Fibroblast of the aortic adventitia (primary cell): Measurements from ENCODE around the gene MYH7. TPM values are rescaled to one million over a fixed set of nuclear protein-coding genes. Genes with fewer than 3 reads are reported as not detected.
"Not testable (repeated sequence)": the region's sequence is repeated elsewhere in the genome, so short reads cannot be mapped to it uniquely, and the experiment has no call there.

Experiments used
- DNase-seq: peaks from one replicate; pipeline ENCODE4 v3.0.0-alpha.2; 2010; ENCODE audit warnings: low read depth
- H3K4me3 ChIP-seq: 2 replicates; pipeline ENCODE4 v1.5.1; 2011; ENCODE audit warnings: low read depth, mild to moderate bottlenecking, control low read depth, low read length, moderate library complexity
- CTCF ChIP-seq: IDR thresholded peaks from 2 replicates; pipeline ENCODE4 v1.5.1; 2011; ENCODE audit warnings: mild to moderate bottlenecking, low read length, control low read depth, inconsistent platforms; ENCODE audit not compliant: insufficient read depth
- total RNA-seq: library from RNA; depleted of rRNA; stranded (reverse); fragments of >200 nt; gene quantifications from 2 replicates; pipeline ENCODE4 v1.2.3, GENCODE V29; 2012; ENCODE audit warnings: low replicate concordance

MYH7 gene
- total RNA-seq, 1 donor: not detected

- no peak for TF ChIP-seq CTCF
- no peak overlapping the region for H3K4me3 ChIP-seq
- no peak for DNase-seq
These were observed 39.3 kb downstream of the MYH7 start for GRCh38 chr14:23396126-23396525.

DNA sequence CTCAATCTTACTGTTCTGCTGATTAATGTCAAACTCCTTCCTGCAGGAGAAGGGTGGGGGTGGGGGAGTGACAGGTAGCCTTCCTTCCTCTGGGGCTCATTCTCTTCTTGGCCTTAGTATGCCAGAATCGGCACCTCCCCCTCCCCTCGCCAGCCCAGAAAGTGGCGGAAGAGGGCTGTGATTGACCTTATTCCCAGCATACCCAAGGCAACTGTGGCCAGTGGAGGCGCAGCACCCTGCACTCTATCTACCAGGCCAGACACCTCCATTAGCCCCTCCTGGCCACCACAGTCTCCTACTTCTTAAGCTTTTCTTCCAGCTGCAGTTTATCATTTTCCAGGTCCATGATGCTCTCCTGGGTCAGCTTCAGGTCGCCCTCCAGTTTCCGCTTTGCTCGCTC lies 42.8 kb downstream of the MYH7 start:
- no peak overlapping the region for H3K4me3 ChIP-seq
- TF ChIP-seq CTCF: no peak
- no peak for DNase-seq

DNA sequence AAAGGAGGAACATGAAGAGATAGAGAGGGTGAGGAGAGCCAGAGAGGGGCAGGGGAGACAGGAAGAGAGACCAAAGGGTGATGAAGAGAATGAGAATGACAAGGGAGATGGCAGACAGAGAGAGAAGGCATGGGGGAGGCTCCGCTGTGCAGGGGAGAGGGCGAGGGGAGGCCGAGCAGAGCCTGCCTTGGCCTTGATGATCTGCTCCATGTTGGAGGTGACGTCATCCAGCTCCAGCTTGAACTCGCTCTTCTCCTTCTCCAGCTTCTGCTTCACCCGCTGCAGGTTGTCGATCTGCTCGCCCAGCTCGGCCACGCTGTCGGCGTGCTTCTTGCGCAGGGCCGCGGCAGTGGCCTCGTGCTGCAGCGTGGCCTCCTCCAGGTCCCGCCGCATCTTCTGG lies 45.6 kb downstream of the MYH7 start:
- not testable (repeated sequence) for DNase-seq, H3K4me3 ChIP-seq

DNA sequence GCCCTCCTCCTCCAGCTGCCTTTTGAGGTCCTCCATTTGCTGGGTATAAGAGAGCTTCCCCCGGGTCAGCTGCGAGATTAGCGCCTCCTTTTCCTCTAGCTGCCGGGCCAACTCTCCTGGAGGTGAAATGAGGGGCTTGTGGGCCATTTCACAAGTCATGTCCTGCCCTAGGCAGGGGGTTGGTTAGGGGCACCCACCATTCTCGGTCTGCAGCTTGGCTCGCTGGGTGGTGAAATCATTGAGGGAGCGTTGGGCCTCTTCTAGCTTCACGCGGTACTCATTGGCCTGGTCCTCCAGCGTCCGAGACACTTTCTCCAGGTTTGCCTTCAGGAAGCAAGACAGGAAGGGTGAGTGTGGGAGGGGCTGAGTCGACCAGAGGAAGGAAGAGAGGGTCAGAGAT lies 46.1 kb downstream of the MYH7 start:
- no peak for TF ChIP-seq CTCF
- no peak for DNase-seq
- no peak overlapping the region for H3K4me3 ChIP-seq

DNA sequence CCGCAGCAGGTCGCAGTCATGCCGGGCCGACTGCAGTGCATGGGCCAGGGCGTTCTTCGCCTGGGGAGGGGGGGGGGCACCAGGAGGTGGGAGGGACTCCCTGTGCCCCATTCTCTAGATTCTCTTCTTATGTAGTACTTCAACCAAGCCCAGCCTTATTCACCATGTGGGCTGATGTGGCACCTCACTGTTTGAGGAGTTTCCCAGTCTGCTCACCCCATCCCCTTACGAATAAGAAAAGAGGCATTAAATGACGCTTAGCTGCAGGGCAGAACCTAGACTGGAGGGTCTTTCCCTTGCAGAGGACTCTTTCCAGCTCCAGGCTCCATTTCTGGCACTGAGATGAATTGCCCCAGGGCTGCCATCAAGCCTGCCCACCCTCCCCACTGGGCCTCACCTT lies 46.5 kb downstream of the MYH7 start:
- no peak overlapping the region for H3K4me3 ChIP-seq
- TF ChIP-seq CTCF: no peak
- DNase-seq: no peak

DNA sequence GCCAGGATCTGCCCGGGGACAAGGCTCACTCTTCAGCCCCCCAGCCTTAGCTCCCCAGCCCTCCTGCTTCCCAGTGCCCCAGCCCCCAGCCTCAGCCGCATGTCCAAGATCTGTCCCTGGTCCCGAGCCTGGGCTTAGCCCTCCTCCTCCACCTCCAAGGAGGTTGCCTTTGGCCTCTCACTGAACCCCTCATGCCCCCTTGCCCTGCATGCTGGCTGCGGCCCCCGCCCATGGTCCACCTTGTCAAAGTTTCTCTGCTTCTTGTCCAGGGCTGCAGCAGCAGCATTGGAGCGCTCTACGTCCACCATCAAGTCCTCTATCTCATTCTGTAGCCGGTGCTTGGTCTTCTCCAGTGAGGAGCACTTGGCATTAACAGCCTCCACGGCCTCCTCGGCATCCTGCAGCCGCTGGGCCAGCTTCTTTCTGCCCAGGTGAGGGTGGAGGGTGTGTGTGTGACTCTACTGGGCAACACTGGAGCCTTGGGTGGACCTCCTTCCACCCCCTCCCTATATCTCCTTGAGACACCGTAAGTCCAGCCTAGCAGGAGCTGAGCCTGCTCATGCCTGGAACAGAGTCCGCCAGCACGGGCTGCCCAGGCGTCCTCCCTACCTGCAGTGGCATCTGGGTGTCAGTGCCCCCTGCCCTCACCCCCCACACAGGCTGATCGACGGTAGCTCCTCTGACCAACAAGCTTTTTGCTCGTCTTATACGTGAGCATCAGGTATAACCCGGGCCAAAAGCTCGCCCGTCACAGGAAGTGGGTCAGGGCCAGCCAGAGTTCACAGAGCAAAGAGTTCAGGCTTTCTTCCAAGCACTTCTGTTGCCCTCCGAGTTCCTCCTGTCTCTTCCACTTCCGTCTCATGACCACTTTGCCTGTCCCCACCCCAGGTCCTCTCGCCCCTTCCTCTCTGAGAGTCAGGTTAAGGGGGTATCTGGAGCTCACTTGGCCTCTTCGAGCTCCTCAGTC lies 47.3 kb downstream of the MYH7 start:
- DNase-seq: no peak
- TF ChIP-seq CTCF: no peak
- H3K4me3 ChIP-seq: no peak overlapping the region

DNA sequence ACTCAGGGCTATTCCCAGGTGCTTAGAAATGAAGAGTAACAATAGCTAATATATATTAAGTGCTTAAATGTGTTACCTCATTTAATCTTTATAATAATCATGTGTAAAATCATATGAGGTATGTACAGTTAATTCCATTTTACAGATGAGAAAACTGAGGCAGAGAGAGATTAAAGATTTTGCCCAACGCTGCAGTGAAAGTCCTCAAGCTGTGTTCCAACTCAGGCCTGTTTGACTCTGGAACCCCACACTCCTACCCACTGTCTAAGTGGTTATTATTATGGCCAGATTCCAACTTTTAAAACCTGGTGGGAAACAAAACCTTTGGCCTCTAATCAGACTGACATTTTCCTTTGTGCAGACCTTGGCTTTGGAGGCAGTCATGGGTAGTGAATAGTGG lies 48.5 kb downstream of the MYH7 start:
- no peak for TF ChIP-seq CTCF
- no peak for DNase-seq
- H3K4me3 ChIP-seq: no peak overlapping the region

- H3K4me3 ChIP-seq, DNase-seq: not testable (repeated sequence)
These were observed 49.2 kb downstream of the MYH7 start for GRCh38 chr14:23386266-23386657.
